ENCODE measurements around the gene SOD1.
"Not testable (repeated sequence)": the region's sequence is repeated elsewhere in the genome, so short reads cannot be mapped to it uniquely, and the experiment has no call there.

SOD1 gene

GRCh38 chr21:31659536-31660258 is at the start of gene SOD1:
TSS of gene SOD1 (plus strand) at chr21:31659693. CDS start at chr21:31659770, 77 bp downstream.
- peak; percentile 95 for DNase-seq (ENCODE audit: low read depth)

GRCh38 chr21:31611445-31611844 is 48.0 kb upstream of the SOD1 start:
- no peak for DNase-seq (ENCODE audit: low read depth)

- no peak for DNase-seq (ENCODE audit: low read depth)
These were observed 46.4 kb upstream of the SOD1 start for GRCh38 chr21:31612894-31613785.

- no peak for DNase-seq (ENCODE audit: low read depth)
These were observed 44.8 kb upstream of the SOD1 start for GRCh38 chr21:31614705-31615104.

GRCh38 chr21:31616216-31616615 is 43.3 kb upstream of the SOD1 start:
- DNase-seq (ENCODE audit: low read depth): no peak

GRCh38 chr21:31618696-31619430 is 40.6 kb upstream of the SOD1 start:
- no peak for DNase-seq (ENCODE audit: low read depth)

GRCh38 chr21:31622397-31622796 is 37.1 kb upstream of the SOD1 start:
- DNase-seq (ENCODE audit: low read depth): no peak

- DNase-seq (ENCODE audit: low read depth): no peak
These were observed 35.8 kb upstream of the SOD1 start for GRCh38 chr21:31623664-31624063.

GRCh38 chr21:31624181-31624580 is 35.3 kb upstream of the SOD1 start:
- DNase-seq (ENCODE audit: low read depth): no peak

- no peak for DNase-seq (ENCODE audit: low read depth)
These were observed 34.5 kb upstream of the SOD1 start for GRCh38 chr21:31624961-31625491.

- DNase-seq (ENCODE audit: low read depth): no peak
These were observed 29.4 kb upstream of the SOD1 start for GRCh38 chr21:31629972-31630711.

- DNase-seq (ENCODE audit: low read depth): not testable (repeated sequence)
These were observed 27.6 kb upstream of the SOD1 start for GRCh38 chr21:31631881-31632280.

GRCh38 chr21:31634993-31635392 is 24.5 kb upstream of the SOD1 start:
- DNase-seq (ENCODE audit: low read depth): no peak

- no peak for DNase-seq (ENCODE audit: low read depth)
These were observed 22.6 kb upstream of the SOD1 start for GRCh38 chr21:31636874-31637273.

- DNase-seq (ENCODE audit: low read depth): no peak
These were observed 18.0 kb upstream of the SOD1 start for GRCh38 chr21:31641416-31641922.

- DNase-seq (ENCODE audit: low read depth): no peak
These were observed 14.8 kb upstream of the SOD1 start for GRCh38 chr21:31644643-31645042.

GRCh38 chr21:31647650-31648049 is 11.8 kb upstream of the SOD1 start:
- no peak for DNase-seq (ENCODE audit: low read depth)

- no peak for DNase-seq (ENCODE audit: low read depth)
These were observed 8.6 kb upstream of the SOD1 start for GRCh38 chr21:31650930-31651329.

GRCh38 chr21:31651491-31651890 is 8.0 kb upstream of the SOD1 start:
- DNase-seq (ENCODE audit: low read depth): not testable (repeated sequence)

- no peak for DNase-seq (ENCODE audit: low read depth)
These were observed 5.2 kb upstream of the SOD1 start for GRCh38 chr21:31654340-31654739.
